GM21447 (cell line): Measurements from ENCODE around the gene WNT3A.

ENCODE experiments used
- ATAC-seq: cut with Tn5 transposase; IDR thresholded peaks from one replicate; pipeline ENCODE4 v1.9.1; 2021; ENCODE audit not compliant: unreplicated experiment

WNT3A gene

GRCh38 chr1:228030451-228031201 lies 23.8 kb downstream of the WNT3A start:
- ATAC-seq, result no peak

- ATAC-seq, result no peak
These were observed 24.6 kb downstream of the WNT3A start for GRCh38 chr1:228031276-228031995.

- no peak for ATAC-seq
These were observed 25.2 kb downstream of the WNT3A start for GRCh38 chr1:228032041-228032440.

GRCh38 chr1:228033376-228033775 lies 26.6 kb downstream of the WNT3A start:
- no peak for ATAC-seq

- no peak for ATAC-seq
These were observed 28.4 kb downstream of the WNT3A start for GRCh38 chr1:228034954-228035837.

- no peak for ATAC-seq
These were observed 29.0 kb downstream of the WNT3A start for GRCh38 chr1:228035844-228036243.

- no peak for ATAC-seq
These were observed 30.0 kb downstream of the WNT3A start for GRCh38 chr1:228036701-228037231.

- ATAC-seq, result peak; percentile 89
These were observed 30.9 kb downstream of the WNT3A start for GRCh38 chr1:228037401-228038386.

- no peak for ATAC-seq
These were observed 31.7 kb downstream of the WNT3A start for GRCh38 chr1:228038387-228039005.

GRCh38 chr1:228039006-228039903 lies 32.5 kb downstream of the WNT3A start:
- no peak for ATAC-seq

- ATAC-seq, result no peak
These were observed 33.2 kb downstream of the WNT3A start for GRCh38 chr1:228039986-228040385.

- no peak for ATAC-seq
These were observed 34.5 kb downstream of the WNT3A start for GRCh38 chr1:228041316-228041715.

GRCh38 chr1:228042508-228042907 lies 35.7 kb downstream of the WNT3A start:
- no peak for ATAC-seq

- no peak for ATAC-seq
These were observed 36.6 kb downstream of the WNT3A start for GRCh38 chr1:228043281-228043848.

GRCh38 chr1:228044961-228045360 lies 38.2 kb downstream of the WNT3A start:
- ATAC-seq, result no peak

- no peak for ATAC-seq
These were observed 38.6 kb downstream of the WNT3A start for GRCh38 chr1:228045405-228045804.

- ATAC-seq, result no peak
These were observed 39.1 kb downstream of the WNT3A start for GRCh38 chr1:228045871-228046270.
